Suppressor macrophage (primary cell): Measurements from ENCODE around the gene UPK3BL2.
"Not testable (repeated sequence)": the region's sequence is repeated elsewhere in the genome, so short reads cannot be mapped to it uniquely, and the experiment has no call there.

ENCODE experiments used
- DNase-seq, 4 experiments: peaks; one replicate each; pipeline ENCODE4 v3.0.0-alpha.2; 2020 to 2022
- total RNA-seq, 17 experiments: gene quantifications; one replicate each; lab custom pipeline; 2026; ENCODE audit warnings: mixed read lengths in 6 of 17, inconsistent platforms in 3 of 17; lab: John Stamatoyannopoulos, UW

Gene UPK3BL2
- 0 reads per million in 17 experiments for total RNA-seq

- DNase-seq: not testable (repeated sequence)
Observed at GRCh38 chr7:102543596-102543995, at the start of gene UPK3BL2. Gene UPK3BL2 (minus strand): TSS chr7:102543696. CDS start chr7:102543636, 60 bp downstream.

DNA sequence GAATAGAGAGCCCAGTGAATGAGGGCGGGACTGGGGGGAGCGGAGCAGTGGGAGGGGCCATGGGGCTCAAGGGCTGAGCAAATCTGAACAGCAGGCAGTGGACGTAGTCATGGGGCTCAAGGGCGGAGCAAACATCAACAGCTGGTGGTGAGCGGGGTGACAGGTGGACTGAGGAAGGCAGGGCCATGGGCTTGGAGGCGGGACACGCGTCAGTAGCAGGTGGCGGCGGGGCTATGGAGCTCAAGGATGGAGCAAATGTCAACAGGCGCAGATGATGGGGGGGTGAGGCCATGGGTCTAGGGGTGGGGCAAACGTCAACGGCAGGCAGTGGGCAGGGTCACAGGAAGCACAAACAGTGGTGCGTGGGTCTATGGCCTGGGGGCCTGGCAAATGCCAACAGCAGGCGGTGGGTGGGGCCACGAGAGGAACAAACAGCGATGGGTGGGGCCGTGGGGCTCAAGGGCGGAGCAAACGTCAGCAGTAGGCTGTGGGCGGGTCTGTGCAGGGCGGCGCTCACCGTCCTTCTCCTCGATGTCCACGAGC, 49.1 kb upstream of the UPK3BL2 start:
- DNase-seq: not testable (repeated sequence)

DNA sequence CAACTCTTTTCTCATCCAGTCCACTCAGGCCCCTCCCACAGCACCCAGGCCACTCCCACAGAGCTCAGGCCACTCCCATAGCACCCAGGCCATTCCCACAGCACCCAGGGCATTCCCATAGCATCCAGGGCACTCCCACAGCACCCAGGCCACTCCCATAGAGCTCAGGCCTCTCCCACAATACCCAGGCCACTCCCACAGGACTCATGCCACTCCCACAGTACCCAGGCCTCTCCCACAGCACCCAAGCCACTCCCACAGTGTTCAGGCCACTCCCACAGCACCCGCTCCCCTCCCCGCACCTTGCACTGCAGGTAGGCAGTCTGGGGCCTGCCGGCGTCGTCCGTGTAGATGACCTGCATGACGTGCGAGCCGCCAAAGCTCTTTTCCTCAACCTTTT, 46.4 kb upstream of the UPK3BL2 start:
- not testable (repeated sequence) for DNase-seq

DNA sequence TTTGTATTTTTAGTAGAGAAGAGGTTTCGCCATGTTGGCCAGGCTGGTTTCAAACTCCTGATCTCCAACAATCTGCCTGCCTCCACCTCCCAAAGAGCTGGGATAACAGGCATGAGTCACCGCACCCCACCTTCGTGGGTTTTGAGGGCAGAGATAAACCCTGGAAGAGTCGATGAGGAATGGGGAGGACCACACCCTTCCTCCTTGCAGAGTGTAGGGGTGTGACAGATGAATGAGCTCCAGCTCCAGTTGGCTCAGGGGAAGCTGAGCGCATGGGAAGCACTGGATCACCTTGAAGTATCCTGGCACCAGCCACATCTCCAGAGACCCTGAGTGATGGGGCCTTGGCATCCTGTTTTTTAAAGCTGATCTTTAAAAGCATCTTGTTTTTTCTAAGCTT, 40.0 kb upstream of the UPK3BL2 start:
- not testable (repeated sequence) for DNase-seq

DNA sequence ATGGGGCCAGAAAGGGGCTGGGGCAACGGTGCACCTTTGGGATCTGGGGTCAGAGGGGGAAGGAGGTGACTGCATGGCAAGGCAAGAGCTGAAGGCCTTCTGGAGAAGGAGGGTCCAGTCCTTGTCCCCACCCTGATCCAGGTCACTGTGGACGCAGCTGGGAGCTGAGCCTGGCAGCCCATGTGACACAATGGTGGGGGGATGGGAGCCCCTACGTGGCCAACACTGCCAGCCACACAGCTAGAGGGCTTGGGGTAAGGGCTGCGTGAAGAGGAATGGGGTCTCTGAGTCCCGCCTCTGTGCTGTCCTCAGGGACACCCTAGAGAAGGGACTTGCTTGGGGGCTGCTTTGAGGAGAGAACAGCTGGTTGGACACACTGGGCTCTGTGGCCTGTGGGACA, 38.2 kb upstream of the UPK3BL2 start:
- not testable (repeated sequence) for DNase-seq

DNA sequence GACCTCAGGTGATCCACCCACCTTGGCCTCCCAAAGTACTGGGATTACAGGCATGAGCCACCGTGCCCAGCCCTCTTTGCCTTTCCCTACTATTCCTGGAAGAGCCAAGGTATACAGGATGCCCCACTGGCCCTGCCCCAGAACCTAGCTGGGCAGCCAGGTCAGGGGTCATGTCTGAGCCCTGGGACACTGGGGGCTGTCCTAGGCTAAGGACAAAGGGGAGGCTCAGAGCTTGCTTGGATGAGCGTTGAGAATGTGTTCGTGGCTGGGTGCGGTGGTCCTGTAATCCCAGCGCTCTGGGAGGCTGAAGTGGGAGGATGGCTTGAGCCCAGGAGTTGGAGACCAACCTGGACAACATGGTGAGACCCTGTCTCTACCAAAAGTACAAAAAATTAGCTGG, 35.0 kb upstream of the UPK3BL2 start:
- not testable (repeated sequence) for DNase-seq

DNA sequence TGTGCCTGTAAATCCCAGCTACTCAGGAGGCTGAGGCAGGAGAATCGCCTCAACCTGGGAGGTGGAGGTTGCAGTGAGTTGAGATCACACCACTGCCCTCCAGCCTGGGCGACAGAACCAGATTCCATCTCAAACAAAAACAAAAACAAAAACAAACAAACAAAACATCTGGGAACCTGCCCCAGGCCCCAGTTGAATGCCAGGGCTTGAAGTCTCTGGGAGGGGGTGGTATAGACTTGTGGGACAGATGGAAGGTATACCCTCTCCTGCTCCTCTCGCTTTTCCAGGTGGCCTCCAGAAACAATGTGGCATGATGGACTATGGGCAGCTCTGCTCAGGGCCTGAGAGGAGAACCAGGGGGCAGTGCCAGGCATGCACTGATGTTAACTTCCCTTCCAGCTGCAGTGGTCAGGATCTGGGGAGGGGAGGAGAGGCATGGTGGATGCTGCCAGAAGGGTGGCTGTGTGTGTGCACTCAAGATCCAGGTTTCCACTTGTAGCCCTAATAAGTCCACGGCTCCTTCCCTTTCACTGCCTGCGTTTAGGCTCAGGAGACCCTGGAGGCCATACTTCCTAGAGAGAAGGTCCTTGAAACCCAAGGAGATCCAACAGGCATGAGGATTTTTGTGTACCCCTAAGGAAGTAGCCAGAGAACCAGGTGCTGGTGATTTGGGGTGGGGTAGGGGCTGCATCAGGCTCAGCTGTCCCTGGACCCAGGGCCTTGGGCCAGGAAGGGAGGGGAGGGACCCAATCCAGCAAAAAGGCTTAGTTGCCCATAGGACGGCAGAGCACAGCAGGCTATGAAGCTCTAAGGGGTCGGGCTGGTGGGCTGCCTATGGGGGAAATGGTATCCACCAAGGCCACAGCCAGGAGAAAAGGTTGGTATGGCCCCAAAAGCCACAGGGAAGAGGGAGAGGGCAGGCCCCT, 34.1 kb upstream of the UPK3BL2 start:
- not testable (repeated sequence) for DNase-seq

DNA sequence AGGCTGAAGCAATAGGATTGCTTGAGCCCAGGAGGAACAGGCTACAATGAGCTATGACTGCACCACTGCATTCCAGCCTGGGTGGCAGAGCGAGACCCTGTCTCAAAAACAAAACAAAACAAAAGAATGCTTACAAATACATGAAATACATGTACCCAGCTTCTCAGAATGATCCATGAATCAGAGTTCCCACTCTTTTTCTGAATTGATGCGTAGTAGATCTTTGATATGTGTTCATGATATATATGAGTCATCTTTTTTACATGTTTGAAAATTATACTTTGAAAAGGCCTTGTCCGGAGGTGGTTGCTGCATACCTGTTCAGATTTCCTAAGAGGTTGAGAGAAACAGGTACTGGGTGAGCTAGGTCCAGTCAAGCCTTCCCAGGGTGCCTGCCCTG, 32.9 kb upstream of the UPK3BL2 start:
- DNase-seq: not testable (repeated sequence)

- DNase-seq: not testable (repeated sequence)
Observed at GRCh38 chr7:102574607-102575006, 31.1 kb upstream of the UPK3BL2 start.

DNA sequence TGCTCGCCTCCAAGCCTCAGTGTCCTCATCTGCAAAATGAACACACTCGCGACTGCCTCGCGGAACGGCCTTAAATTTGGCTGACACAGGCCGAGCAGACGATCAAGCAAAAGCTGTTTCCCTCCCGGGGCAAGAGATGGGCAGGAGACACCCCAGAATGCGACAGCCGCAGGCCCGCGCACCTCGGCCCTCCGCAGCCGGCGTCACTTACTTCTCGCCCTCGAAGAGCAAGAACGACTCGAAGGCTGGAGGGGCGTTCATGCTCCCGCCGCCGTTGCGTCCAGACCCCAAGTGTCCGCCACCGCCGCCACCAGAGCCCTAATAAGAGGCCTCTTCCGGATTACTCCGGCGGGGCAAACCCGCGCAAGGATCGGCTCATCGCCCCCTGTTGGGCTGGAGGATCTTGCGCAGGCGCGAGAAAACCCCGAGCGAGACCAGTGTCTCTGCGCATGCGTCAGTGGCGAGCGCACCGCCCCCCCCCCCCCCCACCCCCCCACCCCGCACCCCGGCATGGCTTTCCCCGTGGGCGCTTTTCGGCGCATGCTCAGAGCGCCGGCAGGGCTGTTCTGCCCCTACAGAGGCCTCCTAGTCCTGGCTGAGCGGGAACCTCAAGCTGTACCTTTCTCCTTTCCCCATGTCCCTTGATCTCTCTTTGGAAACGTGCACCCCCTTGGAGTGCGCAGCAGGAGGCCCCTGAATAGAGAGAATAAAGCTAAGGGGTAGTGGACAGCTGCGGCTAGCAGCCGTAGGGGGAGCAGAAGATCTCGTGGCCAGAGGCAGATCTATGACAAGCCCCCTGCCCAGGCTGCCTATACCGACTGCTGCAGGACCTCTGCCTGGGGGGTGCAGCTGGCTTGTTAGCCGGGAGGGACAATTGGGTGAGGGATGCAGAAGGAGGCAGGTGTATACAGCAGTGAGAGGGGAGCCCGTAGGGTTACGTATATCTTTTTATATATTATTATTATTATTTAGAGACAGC, 29.1 kb upstream of the UPK3BL2 start, which contains the start of gene POLR2J3:
Gene POLR2J3 (minus strand): TSS at position 323 of the 979 bp plus-strand sequence. CDS start 62 bp downstream, at position 261.
- DNase-seq: peak in 3 of 4 experiments; percentile 94 to 100 (median 96)

DNA sequence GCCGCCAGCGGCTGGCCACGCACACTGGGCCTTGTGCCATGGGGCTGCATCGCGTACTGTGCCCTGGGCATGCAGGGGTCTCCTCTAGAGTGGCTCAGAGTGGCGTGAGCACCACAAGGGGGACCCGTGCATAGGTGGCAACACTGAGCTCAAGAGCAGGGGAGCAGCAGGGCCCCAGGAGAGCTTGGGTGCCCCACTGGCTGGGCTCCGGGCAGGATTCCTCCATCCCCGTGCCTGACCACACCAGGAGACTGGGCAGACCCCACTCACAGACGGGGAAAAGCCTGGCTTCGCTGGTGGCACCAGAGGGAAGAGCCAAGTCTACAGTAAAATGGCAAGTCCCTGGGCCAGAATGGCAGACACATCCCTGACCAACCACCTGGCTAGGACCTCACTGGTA, 25.1 kb upstream of the UPK3BL2 start:
- DNase-seq: not testable (repeated sequence)

GRCh38 chr7:102550808-102551422, 7.4 kb upstream of the UPK3BL2 start, which contains the start of gene SPDYE2:
Gene SPDYE2 (plus strand): TSS chr7:102551226. CDS start chr7:102553256, 2,030 bp downstream.
- DNase-seq: not testable (repeated sequence)

DNA sequence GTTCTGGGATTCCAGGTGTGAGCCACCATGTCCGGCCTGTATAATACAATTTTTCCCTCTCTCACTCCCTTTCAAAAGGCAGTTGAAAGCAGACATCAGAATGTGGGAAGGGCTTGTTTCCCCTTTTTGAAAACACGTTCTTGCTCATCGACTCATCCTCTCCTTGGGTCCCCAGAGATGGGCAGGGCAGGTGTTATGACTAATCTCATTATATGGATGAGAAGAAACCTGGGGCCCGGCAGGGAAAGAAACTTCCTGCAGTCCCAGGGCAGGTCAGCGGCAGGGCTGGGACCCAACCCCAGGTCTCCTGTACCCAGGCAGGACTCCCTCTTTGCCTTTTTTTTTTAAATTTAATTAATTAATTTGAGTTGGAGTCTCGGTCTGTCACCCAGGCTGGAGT, 2.9 kb upstream of the UPK3BL2 start:
- not testable (repeated sequence) for DNase-seq

DNA sequence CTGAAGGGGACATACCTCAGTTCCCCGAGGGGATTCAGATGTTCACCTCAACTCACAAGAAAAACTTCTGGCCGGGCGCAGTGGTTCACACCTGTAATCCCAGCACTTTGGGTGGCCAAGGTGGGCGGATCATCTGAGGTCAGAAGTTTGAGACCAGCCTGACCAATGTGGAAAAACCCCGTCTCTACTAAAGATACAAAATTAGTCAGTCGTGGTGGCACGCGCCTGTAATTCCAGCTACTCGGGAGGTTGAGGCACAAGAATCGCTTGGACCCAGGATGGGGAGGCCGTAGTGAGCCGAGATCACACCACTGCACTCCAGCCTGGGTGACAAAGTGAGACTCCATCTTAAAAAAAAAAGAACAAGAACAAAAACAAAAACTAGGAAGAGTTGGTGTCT, 1.8 kb upstream of the UPK3BL2 start:
- DNase-seq: not testable (repeated sequence)

- not testable (repeated sequence) for DNase-seq
Observed at GRCh38 chr7:102544372-102544771, 876 bp upstream of the UPK3BL2 start.

GRCh38 chr7:102542771-102543170, 725 bp downstream of the UPK3BL2 start:
- DNase-seq: not testable (repeated sequence)

DNA sequence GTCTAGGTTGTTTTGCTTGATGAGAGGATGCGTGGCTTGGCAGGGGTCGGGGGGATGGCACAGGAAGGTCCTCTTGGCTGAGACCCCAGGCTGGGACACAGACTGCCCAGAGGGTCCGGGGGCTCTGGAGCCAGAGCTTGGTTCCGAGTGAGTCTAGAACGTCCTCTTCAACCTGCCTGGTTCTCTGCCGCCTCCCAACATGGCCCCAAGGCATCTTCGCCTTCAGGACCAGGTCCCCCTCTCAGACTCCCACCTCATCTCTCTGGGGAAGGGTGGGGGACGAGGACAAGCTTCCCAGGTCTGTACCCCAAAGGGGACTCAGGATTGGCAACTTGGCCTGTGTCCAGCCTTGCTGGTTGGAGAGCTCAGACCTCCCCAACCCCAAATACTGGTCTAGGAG, 1.4 kb downstream of the UPK3BL2 start:
- DNase-seq: not testable (repeated sequence)

DNA sequence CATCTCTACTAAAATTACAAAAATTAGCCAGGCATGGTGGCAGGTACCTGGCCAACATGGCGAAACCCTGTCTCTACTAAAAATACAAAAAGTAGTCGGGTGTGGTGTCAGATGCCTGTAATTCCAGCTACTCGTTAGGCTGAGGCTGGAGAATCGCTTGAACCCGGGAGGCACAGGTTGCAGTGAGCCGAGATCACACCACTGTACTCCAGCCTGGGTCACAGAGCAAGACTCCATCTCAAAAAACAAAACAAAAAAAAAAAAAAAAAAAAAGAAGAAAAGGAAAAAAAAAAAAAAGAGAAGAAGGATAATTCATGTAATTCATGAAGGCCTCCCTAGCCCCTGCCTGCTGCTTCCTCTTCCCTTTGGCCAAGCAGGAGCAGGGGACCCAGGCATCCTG, 2.9 kb downstream of the UPK3BL2 start:
- DNase-seq: not testable (repeated sequence)

DNA sequence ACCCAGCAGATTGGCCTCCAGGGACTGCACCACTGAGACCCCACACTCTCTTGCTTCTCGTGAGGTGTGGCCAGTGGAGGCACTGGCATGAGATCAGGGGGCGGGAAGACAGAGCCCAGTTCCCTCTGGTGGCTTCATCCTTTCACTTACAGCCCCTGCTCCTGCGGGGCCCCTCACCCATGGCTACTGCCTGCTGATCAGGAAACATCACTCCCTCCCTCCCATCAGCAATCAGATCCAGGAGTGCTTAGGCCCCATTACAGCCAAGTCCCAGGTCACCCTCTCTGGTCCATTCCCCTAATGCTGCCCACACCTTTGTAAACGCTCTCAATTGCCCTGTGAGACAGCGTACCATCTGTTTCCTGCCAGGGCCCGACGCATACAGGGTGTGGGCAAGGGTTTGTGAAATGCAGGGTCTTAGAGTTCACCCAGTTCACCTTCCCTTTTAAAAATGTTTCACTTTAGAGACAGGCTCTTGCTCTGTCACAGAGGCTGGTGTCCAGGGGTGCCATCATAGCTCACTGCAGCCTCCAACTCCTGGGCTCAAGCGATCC, 8.4 kb downstream of the UPK3BL2 start:
- not testable (repeated sequence) for DNase-seq

DNA sequence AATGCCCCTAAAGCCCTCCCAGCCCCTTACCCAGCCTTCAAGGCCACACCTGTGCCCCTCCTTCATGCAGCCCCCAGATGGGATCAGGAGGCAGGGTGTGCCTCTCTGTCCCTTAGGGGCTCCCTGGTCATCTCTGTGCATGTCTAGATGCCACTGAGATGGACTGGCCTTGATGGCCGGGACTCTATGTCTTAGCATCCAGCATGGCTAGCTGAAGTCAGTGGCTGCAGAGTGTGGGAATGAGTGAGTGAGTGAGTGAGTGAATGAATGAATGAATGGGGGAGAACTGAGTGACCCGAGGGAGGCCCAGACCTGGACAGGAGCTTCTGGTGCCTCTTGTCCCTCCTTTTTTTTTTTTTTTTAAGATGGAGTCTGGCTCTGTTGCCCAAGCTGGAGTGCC, 11.4 kb downstream of the UPK3BL2 start:
- DNase-seq: not testable (repeated sequence)

- DNase-seq: not testable (repeated sequence)
Observed at GRCh38 chr7:102531583-102531982, 11.9 kb downstream of the UPK3BL2 start.
